H1 (cell line): ENCODE data around the gene DMRTA1. TPM values are rescaled to one million over a fixed set of nuclear protein-coding genes. Genes with fewer than 3 reads are reported as not detected.

Experiments used
- CHD1 ChIP-seq: IDR thresholded peaks from 2 replicates; pipeline ENCODE4 v1.6.1; 2012; ENCODE audit warnings: low read depth, low read length, improper control_type of control experiment
- NRF1 ChIP-seq: IDR thresholded peaks from 2 replicates; pipeline ENCODE4 v1.6.1; 2011; ENCODE audit warnings: mild to moderate bottlenecking, low read depth, low read length, improper control_type of control experiment
- SAP30 ChIP-seq: fragments of 300-600 bp; sonication (generic); IDR thresholded peaks from 2 replicates; pipeline ENCODE4 v1.7.1; 2012; ENCODE audit warnings: low read length, moderate library complexity, mild to moderate bottlenecking, inconsistent platforms; ENCODE audit not compliant: insufficient read depth, insufficient replicate concordance
- SIRT6 ChIP-seq: IDR thresholded peaks from one replicate; pipeline ENCODE4 v1.7.1; 2012; ENCODE audit warnings: low read length, inconsistent platforms
- polyA plus RNA-seq, 7 experiments: library from polyadenylated mRNA; depleted of rRNA in 3 of 7; stranded (reverse) in 5 of 7; unstranded in 2 of 7; fragments of >200 nt in 5 of 7; fragments of 200-250 nt in 2 of 7; gene quantifications; 1 replicate in 5 of 7; 2 replicates in 1 of 7; 4 replicates in 1 of 7; pipeline versions ENCODE4 v1.2.1 to v1.2.3, GENCODE V29; 2011 to 2013; ENCODE audit warnings: missing spikeins in 2 of 7, mixed read lengths in 2 of 7
- total RNA-seq: library from RNA; stranded (reverse); fragmentation: NEBNext Ultra II Directional; extraction: Animal tissue kit (Norgen Biotek cat#: 25700); gene quantifications from 2 replicates; pipeline ENCODE4 v1.2.1, GENCODE V29; 2021

DMRTA1 gene
- total and polyA plus RNA-seq, 2 of the 8 experiments (the other 6 are each of a cell fraction or from before 2014, with no cell fraction given) = 1.5 to 3.3 TPM

GRCh38 chr9:22405869-22406659 lies 40.6 kb upstream of the DMRTA1 start (continued):
- TF ChIP-seq SIRT6 (no peak), CHD1 (no peak), NRF1 (no peak), SAP30 (no peak)
